Stomach (tissue), 4 donors: ENCODE results near the gene OSM.

Experiments
- POLR2AphosphoS5 ChIP-seq, 3 donors: sonication (generic); formaldehyde crosslinking; IDR thresholded peaks; one replicate each; pipeline ENCODE4 v1.6.1; 2016; ENCODE audit warnings: antibody characterized with exemption in 3 of 3
- TF ChIP-seq, protein P1 (sequence below), 7 experiments: fragments of 450-650 bp in 4 of 7; fragments of 200-600 bp in 3 of 7; sonication (generic) in 3 of 7; IDR thresholded peaks; one replicate each; pipeline ENCODE4 v1.5.1; 2016 to 2019; ENCODE audit warnings: antibody characterized with exemption in 7 of 7, control low read depth in 2 of 7, mild to moderate bottlenecking in 1 of 7

DNA sequence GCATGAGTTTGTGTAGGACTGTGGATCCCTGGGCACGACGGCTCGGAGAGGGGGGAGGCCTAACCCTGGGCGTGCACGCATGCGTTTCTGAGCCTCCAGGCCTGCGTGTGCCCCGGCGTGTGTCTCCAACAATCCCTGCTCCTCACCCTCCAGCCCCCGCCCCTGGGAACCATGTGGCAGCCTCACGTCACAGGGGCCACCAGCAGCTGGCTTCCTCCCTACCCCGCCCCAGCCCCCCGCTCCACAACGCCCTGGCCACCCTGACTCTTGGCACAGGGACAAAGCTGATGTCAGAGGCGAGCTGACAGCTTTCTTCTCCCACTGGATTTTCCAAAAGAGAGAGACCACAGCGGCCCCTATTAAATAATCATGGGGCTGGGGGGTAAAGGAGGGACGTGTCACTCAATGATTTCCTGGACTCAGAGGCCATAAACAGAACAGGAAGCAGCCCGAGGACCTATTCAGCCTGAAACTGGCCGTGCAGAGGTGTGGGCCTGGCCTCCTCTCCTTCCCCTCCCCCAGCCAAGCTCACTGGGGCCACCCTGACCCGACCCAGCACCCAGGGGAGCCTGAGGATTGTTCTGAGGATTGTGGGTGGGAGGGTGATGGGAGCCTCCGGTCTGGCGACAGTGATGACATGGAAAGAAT lies 13.3 kb downstream of the OSM start:
- TF ChIP-seq, protein P1, sequence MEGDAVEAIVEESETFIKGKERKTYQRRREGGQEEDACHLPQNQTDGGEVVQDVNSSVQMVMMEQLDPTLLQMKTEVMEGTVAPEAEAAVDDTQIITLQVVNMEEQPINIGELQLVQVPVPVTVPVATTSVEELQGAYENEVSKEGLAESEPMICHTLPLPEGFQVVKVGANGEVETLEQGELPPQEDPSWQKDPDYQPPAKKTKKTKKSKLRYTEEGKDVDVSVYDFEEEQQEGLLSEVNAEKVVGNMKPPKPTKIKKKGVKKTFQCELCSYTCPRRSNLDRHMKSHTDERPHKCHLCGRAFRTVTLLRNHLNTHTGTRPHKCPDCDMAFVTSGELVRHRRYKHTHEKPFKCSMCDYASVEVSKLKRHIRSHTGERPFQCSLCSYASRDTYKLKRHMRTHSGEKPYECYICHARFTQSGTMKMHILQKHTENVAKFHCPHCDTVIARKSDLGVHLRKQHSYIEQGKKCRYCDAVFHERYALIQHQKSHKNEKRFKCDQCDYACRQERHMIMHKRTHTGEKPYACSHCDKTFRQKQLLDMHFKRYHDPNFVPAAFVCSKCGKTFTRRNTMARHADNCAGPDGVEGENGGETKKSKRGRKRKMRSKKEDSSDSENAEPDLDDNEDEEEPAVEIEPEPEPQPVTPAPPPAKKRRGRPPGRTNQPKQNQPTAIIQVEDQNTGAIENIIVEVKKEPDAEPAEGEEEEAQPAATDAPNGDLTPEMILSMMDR (IDR thresholded peaks at IDR 0.05) = no peak
- TF ChIP-seq POLR2AphosphoS5 (IDR thresholded peaks at IDR 0.05) = no peak
